ENCODE measurements around the gene TEX52. TPM values are rescaled to one million over a fixed set of nuclear protein-coding genes. Genes with fewer than 3 reads are reported as not detected.

TEX52 gene
- total and polyA plus RNA-seq, 2 of the 8 experiments (the other 6 are each of a cell fraction or from before 2014, with no cell fraction given): not detected

DNA sequence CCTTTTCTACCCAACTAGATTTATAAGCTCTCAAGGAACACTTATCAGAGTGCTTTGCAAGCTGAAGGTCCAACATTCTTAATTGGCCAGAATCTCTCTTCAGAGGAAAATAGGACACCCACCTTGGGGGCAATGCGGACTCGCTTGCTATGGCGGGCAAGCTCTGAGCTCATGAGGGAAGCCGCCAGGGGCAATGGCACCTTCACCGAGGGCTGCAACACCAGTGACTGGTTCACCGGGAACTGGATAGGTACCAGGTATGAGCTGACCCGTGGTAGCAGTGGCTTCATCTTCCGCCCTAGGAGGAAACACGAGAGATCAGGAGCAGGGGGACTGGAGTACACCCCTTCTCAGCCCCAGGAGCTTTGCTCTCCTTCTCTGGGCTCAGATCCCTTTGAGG is 7.4 kb upstream of the TEX52 start:
- H3K23me2 ChIP-seq (ENCODE audit: low read depth, low read length): no peaks in the 10 kb centered on the region
- DNase-seq (ENCODE audit: low read depth in 1 of 2, low spot score in 2 of 2) (no peak), FAIRE-seq (no peak)
- WGBS, 2 experiments (ENCODE audit: extremely low coverage in 1 of 2, insufficient coverage in 1 of 2, insufficient read length in 1 of 2, insufficient replicate concordance in 2 of 2, low coverage in 1 of 2, low lambda C conversion rate in 2 of 2, missing lambda C conversion rate in 1 of 2): 96% methylated on average over 9 of the region's 9 CpGs; no CpG with 5 or more reads in 1 of the 2 experiments
- H3K79me1 ChIP-seq (ENCODE audit: low read depth, low read length): no peaks in the 10 kb centered on the region
- CTCF ChIA-PET (ENCODE audit: partially characterized antibody): interaction anchor here (0.6 to 4.0 kb wide), 9 partner anchors 8 to 178 kb away, joined by 3 to 20 read pairs (median 4); partner anchors contain the start of genes FOXM1 and RHNO1
- no peak overlapping the region for H3K4me2 ChIP-seq (ENCODE audit: insufficient read depth in 1 of 2, low read depth in 2 of 2, low read length in 2 of 2)
- no peak overlapping the region for H2BK15ac ChIP-seq (ENCODE audit: low read length)
- no peak overlapping the region for H3K27ac ChIP-seq (ENCODE audit: low read depth, low read length)
- no peak overlapping the region for H4K5ac ChIP-seq (ENCODE audit: insufficient read length, low read depth, low read length)
- no peak overlapping the region for H3K56ac ChIP-seq (replicated peaks; ENCODE audit: insufficient read length, low read depth, low read length)
- H3K14ac ChIP-seq (ENCODE audit: insufficient read length): no peak overlapping the region
- POLR2A ChIA-PET (ENCODE audit: partially characterized antibody): interaction anchor here (0.7 to 2.3 kb wide), 10 partner anchors 10 to 237 kb away, joined by 3 to 7 read pairs (median 3); partner anchors contain the start of genes FOXM1 and RHNO1
- no peak overlapping the region for H2BK5ac ChIP-seq (ENCODE audit: low read depth, low read length)
- no peak overlapping the region for H3K4me3 ChIP-seq (ENCODE audit: extremely low read depth in 1 of 4, insufficient read depth in 2 of 4, low read depth in 3 of 4, low read length in 4 of 4)
- peaks cover 0 to 7% of the 10 kb centered on the region in 2 experiments for H4K20me1 ChIP-seq (replicated peaks in 1 of 2; ENCODE audit: control insufficient read depth in 1 of 2, insufficient read depth in 2 of 2, low read length in 2 of 2)
- no peak overlapping the region for H2AK5ac ChIP-seq (ENCODE audit: low read depth, low read length)
- H2BK120ac ChIP-seq (replicated peaks; ENCODE audit: low read depth, low read length): no peak overlapping the region
- H4K91ac ChIP-seq (replicated peaks; ENCODE audit: insufficient read length, low read length): no peak overlapping the region
- no peaks in the 10 kb centered on the region for H3K27me3 ChIP-seq (replicated peaks in 1 of 4; ENCODE audit: control insufficient read depth in 3 of 4, extremely low read depth in 1 of 4, insufficient read depth in 3 of 4, low read length in 3 of 4)
- no peak overlapping the region for H3K18ac ChIP-seq (ENCODE audit: extremely low read depth, low read length)
- no peaks in the 10 kb centered on the region for H3K79me2 ChIP-seq (ENCODE audit: control insufficient read depth in 1 of 2, insufficient read depth in 2 of 2, low read length in 2 of 2)
- H2AFZ ChIP-seq (ENCODE audit: low read length): no peak overlapping the region
- no peak overlapping the region for H4K8ac ChIP-seq (ENCODE audit: extremely low read depth, insufficient read depth, low read length)
- no peak overlapping the region for H2BK20ac ChIP-seq (ENCODE audit: low read length)
- H3K4me1 ChIP-seq (replicated peaks in 1 of 4; ENCODE audit: control insufficient read depth in 3 of 4, insufficient read depth in 4 of 4, low read length in 3 of 4): no peaks in the 10 kb centered on the region
- H3K9ac ChIP-seq (replicated peaks in 1 of 4; ENCODE audit: extremely low read depth in 1 of 4, low read depth in 3 of 4, low read length in 3 of 4): no peak overlapping the region
- no peak overlapping the region for H3K23ac ChIP-seq (ENCODE audit: insufficient read length)
- no peaks in the 10 kb centered on the region for H3K9me3 ChIP-seq (ENCODE audit: insufficient read depth in 2 of 2, low read depth in 1 of 2, low read length in 1 of 2)
- no peak overlapping the region for H3K4ac ChIP-seq (replicated peaks; ENCODE audit: insufficient read length, low read depth, low read length)
- peaks cover 36 to 82% (median 66%) of the 10 kb centered on the region in 4 experiments for H3K36me3 ChIP-seq (ENCODE audit: control insufficient read depth in 2 of 4, insufficient read depth in 4 of 4, low read length in 3 of 4)
- H2BK12ac ChIP-seq (ENCODE audit: low read depth, low read length): no peak overlapping the region
- TF ChIP-seq BACH1 (IDR thresholded peaks at IDR 0.05; ENCODE audit: low read length) (no peak), SP4 (IDR thresholded peaks at IDR 0.05; ENCODE audit: low read length) (no peak), BCL11A (IDR thresholded peaks at IDR 0.05; ENCODE audit: low read depth in 2 of 2, low read length in 2 of 2) (no peak), YY1 (IDR thresholded peaks at IDR 0.05; ENCODE audit: low read depth, low read length) (no peak), RXRA (IDR thresholded peaks at IDR 0.05; ENCODE audit: insufficient read depth, low read depth, low read length) (no peak), CEBPB (IDR thresholded peaks at IDR 0.05; ENCODE audit: low read depth, low read length) (no peak), SUZ12 (IDR thresholded peaks at IDR 0.05; ENCODE audit: low read length) (no peak), CBX5 (IDR thresholded peaks at IDR 0.05; ENCODE audit: low read depth, low read length) (no peak), SRF (IDR thresholded peaks at IDR 0.05; ENCODE audit: low read depth, low read length) (no peak), TAF1 (IDR thresholded peaks at IDR 0.05; ENCODE audit: low read depth, low read length) (no peak), RBBP5 (IDR thresholded peaks at IDR 0.05; ENCODE audit: borderline replicate concordance, low read depth, low read length) (no peak), NANOG (IDR thresholded peaks at IDR 0.05; ENCODE audit: insufficient read depth, low read depth, low read length, poor library complexity, severe bottlenecking) (no peak), KDM5A (IDR thresholded peaks at IDR 0.05; ENCODE audit: low read length) (no peak)
- TF ChIP-seq, protein P1, sequence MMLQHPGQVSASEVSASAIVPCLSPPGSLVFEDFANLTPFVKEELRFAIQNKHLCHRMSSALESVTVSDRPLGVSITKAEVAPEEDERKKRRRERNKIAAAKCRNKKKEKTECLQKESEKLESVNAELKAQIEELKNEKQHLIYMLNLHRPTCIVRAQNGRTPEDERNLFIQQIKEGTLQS (IDR thresholded peaks at IDR 0.05; ENCODE audit: insufficient read depth, low read depth, low read length): no peak
